Calu3 (cell line): ENCODE results near the gene ALDH16A1. TPM values are rescaled to one million over a fixed set of nuclear protein-coding genes. Genes with fewer than 3 reads are reported as not detected.

Source experiments
- BruUV-seq: library from RNA; stranded (reverse); fragments of 400-500 nt; replicated peaks from 2 replicates; lab custom pipeline; 2021; lab: Mats Ljungman, UMichigan
- CTCF ChIA-PET: fragments of 300-600 bp; sonication (Branson Sonifier 250); formaldehyde crosslinking; loops from one replicate; lab custom pipeline; 2022; ENCODE audit warnings: antibody characterized with exemption; lab: Charles Lee
- DNase-seq: peaks from one replicate; pipeline ENCODE4 v3.0.0; 2022
- H3K27ac Mint-ChIP-seq: one replicate; pipeline ENCODE4 v1.8.0; 2022; ENCODE audit warnings: mixed read lengths; ENCODE audit not compliant: unreplicated experiment
- H3K27me3 Mint-ChIP-seq: one replicate; pipeline ENCODE4 v1.8.0; 2022; ENCODE audit warnings: mixed read lengths; ENCODE audit not compliant: unreplicated experiment
- H3K36me3 Mint-ChIP-seq: one replicate; pipeline ENCODE4 v1.8.0; 2022; ENCODE audit warnings: mild to moderate bottlenecking, moderate library complexity, mixed read lengths; ENCODE audit not compliant: insufficient read depth, unreplicated experiment
- H3K4me1 Mint-ChIP-seq: one replicate; pipeline ENCODE4 v1.8.0; 2022; ENCODE audit warnings: mild to moderate bottlenecking, low read depth, mixed read lengths; ENCODE audit not compliant: unreplicated experiment
- H3K4me3 Mint-ChIP-seq: one replicate; pipeline ENCODE4 v1.8.0; 2022; ENCODE audit warnings: mild to moderate bottlenecking, low read depth, moderate library complexity, mixed read lengths; ENCODE audit not compliant: unreplicated experiment
- H3K9me3 Mint-ChIP-seq: one replicate; pipeline ENCODE4 v1.8.0; 2022; ENCODE audit warnings: low read depth, mixed read lengths; ENCODE audit not compliant: unreplicated experiment
- intact Hi-C: fragments of 100-400 bp; cut with micrococcal nuclease; formaldehyde crosslinking; loops from one replicate; pipeline ENCODE4 v1.10.0; 2022; ENCODE audit not compliant: unreplicated experiment
- total RNA-seq: library from RNA; stranded (reverse); gene quantifications from 2 replicates; pipeline ENCODE4 v1.2.3, GENCODE V29; 2022
- TF ChIP-seq, protein P1 (sequence below): fragments of 200-600 bp; IDR thresholded peaks from one replicate; pipeline ENCODE4 v1.8.0; 2022; ENCODE audit warnings: antibody characterized with exemption; ENCODE audit not compliant: unreplicated experiment

ALDH16A1 gene
- total RNA-seq, 1 experiment from 2014 or later: 36.1 TPM

DNA sequence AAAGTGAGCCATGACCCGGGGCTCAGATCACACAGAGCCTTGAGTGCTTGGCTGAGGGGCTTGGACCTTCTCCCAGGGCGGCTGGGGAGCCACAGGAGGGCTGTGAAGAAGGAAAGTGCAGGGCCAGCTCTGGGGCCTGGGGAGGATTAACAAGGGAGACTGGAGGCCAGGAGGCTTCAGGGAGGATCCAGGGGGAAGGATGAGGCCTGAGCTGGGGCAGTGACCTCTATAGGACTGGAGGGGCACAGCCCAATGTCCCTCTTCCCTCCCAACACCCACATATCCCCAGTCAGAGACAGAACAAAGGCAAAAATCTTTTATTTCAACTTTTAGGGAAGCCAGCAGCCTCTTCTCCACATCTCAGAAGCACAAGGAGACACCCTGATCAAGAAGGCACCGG lies 7.0 kb upstream of the ALDH16A1 start:
- intact Hi-C loops: no loop called here
- Mint-ChIP-seq H3K36me3 (peaks cover 62% of the 10 kb centered on the region), H3K27me3 (peaks cover 22% of the 10 kb centered on the region), H3K4me3 (no peak overlapping the region), H3K9me3 (no peaks in the 10 kb centered on the region), H3K27ac (peak overlapping the region; percentile 17), H3K4me1 (peaks cover 43% of the 10 kb centered on the region)
- TF ChIP-seq, protein P1, sequence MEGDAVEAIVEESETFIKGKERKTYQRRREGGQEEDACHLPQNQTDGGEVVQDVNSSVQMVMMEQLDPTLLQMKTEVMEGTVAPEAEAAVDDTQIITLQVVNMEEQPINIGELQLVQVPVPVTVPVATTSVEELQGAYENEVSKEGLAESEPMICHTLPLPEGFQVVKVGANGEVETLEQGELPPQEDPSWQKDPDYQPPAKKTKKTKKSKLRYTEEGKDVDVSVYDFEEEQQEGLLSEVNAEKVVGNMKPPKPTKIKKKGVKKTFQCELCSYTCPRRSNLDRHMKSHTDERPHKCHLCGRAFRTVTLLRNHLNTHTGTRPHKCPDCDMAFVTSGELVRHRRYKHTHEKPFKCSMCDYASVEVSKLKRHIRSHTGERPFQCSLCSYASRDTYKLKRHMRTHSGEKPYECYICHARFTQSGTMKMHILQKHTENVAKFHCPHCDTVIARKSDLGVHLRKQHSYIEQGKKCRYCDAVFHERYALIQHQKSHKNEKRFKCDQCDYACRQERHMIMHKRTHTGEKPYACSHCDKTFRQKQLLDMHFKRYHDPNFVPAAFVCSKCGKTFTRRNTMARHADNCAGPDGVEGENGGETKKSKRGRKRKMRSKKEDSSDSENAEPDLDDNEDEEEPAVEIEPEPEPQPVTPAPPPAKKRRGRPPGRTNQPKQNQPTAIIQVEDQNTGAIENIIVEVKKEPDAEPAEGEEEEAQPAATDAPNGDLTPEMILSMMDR: no peak
- no peak for DNase-seq
- CTCF ChIA-PET: interaction anchor here (0.5 to 0.6 kb wide), 2 partner anchors 22 to 178 kb away, joined by 3 to 4 read pairs; no protein-coding TSS in a partner anchor
- BruUV-seq: no TSS peak

DNA sequence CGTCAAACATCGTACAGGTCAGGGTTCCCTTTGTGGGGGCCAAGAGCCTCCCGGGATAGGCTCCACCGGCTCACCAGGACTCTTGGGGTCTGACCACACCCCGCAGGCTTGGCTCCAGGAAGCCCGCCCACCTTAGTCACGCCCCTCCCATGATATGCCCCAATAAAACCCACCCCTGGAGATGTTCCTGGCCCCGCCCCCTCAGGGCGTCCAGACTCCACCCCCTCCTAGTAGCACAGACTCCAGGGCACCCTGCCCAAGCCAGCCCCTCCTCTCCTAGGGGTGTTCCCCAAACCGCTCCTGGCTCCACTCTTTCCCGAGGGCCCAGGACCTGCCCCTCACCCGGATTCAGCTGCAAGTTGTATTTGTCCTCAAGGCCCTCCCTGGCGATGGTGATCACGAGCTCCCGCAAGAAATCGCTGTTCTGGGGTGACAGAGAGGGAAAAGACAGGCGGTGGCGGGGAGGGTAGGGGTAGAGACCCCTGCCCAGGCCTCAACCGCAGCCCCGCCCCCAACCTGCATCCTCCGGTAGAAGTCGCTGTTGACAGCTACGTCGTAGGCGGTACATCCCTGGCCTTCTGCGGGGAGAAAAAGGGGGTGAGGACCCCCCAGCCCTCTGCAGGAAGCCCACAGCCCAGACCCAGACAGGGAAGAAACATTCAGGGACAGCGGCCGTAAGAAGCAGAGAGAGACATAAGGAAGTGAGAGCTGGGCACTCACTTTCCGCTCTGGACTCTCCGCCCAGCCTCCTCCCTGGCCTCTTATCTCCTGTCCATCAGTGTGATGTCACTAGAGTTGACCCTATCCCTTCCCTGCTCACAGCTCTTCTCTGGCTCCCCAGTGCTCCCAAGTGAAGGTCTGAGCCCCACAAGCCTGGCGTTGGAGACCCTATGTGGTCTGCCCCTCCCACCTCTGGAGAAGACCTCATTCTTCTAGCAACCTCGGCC lies 5.3 kb upstream of the ALDH16A1 start:
- H3K9me3 Mint-ChIP-seq: no peaks in the 10 kb centered on the region
- BruUV-seq: no TSS peak
- peak overlapping the region; percentile 7 for H3K27ac Mint-ChIP-seq
- H3K4me1 Mint-ChIP-seq: peaks cover 31% of the 10 kb centered on the region
- DNase-seq: peak; percentile 30
- intact Hi-C loops: no loop called here
- CTCF ChIA-PET: no interaction called here
- H3K27me3 Mint-ChIP-seq: peaks cover 4% of the 10 kb centered on the region
- TF ChIP-seq, protein P1: no peak
- H3K36me3 Mint-ChIP-seq: peaks cover 67% of the 10 kb centered on the region
- H3K4me3 Mint-ChIP-seq: no peak overlapping the region

DNA sequence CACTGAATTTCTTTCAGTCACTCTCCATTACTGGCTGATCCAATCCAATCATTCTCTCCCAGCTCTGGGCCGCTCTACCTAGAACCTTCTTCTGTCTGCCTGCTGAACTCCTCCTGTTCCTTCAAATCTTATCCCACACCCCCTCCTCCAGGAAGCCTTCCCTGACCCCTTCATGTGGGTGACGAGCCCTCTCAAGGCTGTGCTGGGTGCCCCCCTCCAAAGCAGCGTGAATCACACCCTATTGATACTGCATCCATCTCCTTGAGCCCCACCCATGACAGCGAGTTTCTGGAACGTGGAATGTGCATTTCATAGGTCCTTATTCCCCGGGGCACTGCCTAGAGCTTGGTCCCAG lies 4.6 kb upstream of the ALDH16A1 start:
- H3K36me3 Mint-ChIP-seq: peaks cover 67% of the 10 kb centered on the region
- peaks cover 31% of the 10 kb centered on the region for H3K4me1 Mint-ChIP-seq
- CTCF ChIA-PET: no interaction called here
- intact Hi-C loops: no loop called here
- no peak for DNase-seq
- H3K27ac Mint-ChIP-seq: peak overlapping the region; percentile 7
- no peak overlapping the region for H3K4me3 Mint-ChIP-seq
- H3K27me3 Mint-ChIP-seq: no peaks in the 10 kb centered on the region
- H3K9me3 Mint-ChIP-seq: no peaks in the 10 kb centered on the region
- TF ChIP-seq, protein P1: no peak
- no TSS peak for BruUV-seq

DNA sequence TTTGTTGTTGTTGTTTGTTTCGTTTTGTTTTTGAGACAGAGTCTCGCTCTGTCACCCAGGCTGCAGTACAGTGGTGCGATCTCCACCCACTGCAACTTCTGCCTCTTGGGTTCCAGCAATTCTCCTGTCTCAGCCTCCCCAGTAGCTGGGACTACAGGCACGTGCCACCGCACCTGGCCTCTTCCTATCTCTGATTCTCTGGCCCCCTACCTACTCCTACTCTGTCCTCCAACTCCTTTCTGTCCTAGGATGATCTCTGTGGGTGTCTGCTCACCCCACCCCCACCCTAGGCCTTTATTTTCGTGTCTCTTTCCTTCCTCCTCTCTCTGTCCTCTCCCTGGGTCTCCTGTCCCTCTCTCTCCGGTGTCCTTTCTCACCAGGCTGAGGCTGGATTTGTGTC lies 2.6 kb upstream of the ALDH16A1 start:
- CTCF ChIA-PET: interaction anchor here (0.6 kb wide), 1 partner anchor 30 kb away, joined by 7 read pairs; no protein-coding TSS in a partner anchor
- Mint-ChIP-seq H3K27ac (no peak overlapping the region), H3K27me3 (no peaks in the 10 kb centered on the region), H3K36me3 (peaks cover 66% of the 10 kb centered on the region), H3K4me3 (peak overlapping the region; percentile 96), H3K9me3 (no peaks in the 10 kb centered on the region), H3K4me1 (peaks cover 24% of the 10 kb centered on the region)
- DNase-seq: no peak
- no TSS peak for BruUV-seq
- TF ChIP-seq, protein P1: no peak
- intact Hi-C loops: loop anchor here (5.0 kb wide), 1 partner anchor 192 kb away; the partner anchor contains the start of genes RRAS and SCAF1
